Suprapubic skin (tissue), 4 donors: Measurements from ENCODE around the gene RPL21. TPM values are rescaled to one million over a fixed set of nuclear protein-coding genes. Genes with fewer than 3 reads are reported as not detected.

ENCODE experiments used
- DNase-seq, 2 donors: peaks; one replicate each; pipeline ENCODE4 v3.0.0-alpha.2; 2019; ENCODE audit warnings: low spot score in 2 of 2
- H3K27ac ChIP-seq: fragments of 200-600 bp; sonication (generic); one replicate; pipeline ENCODE4 v1.5.1; 2019
- H3K27me3 ChIP-seq: fragments of 200-600 bp; sonication (generic); one replicate; pipeline ENCODE4 v1.5.1; 2019
- H3K36me3 ChIP-seq: fragments of 200-600 bp; sonication (generic); one replicate; pipeline ENCODE4 v1.5.1; 2019
- H3K4me1 ChIP-seq: fragments of 200-600 bp; sonication (generic); one replicate; pipeline ENCODE4 v1.5.1; 2019
- H3K4me3 ChIP-seq: fragments of 200-600 bp; sonication (generic); one replicate; pipeline ENCODE4 v1.5.1; 2019; ENCODE audit warnings: mild to moderate bottlenecking
- H3K9me3 ChIP-seq: fragments of 200-600 bp; sonication (generic); one replicate; pipeline ENCODE4 v1.5.1; 2019
- CTCF ChIP-seq, 2 donors: fragments of 200-600 bp in 1 of 2; fragments of 450-650 bp in 1 of 2; sonication (generic) in 1 of 2; IDR thresholded peaks; one replicate each; pipeline ENCODE4 v1.5.1; 2016 to 2019; ENCODE audit warnings: antibody characterized with exemption in 2 of 2, mild to moderate bottlenecking in 1 of 2, moderate library complexity in 1 of 2
- EP300 ChIP-seq: sonication (generic); formaldehyde crosslinking; IDR thresholded peaks from one replicate; pipeline ENCODE4 v1.6.1; 2017; ENCODE audit warnings: antibody characterized with exemption
- POLR2A ChIP-seq, 2 donors: fragments of 450-650 bp; IDR thresholded peaks; one replicate each; pipeline ENCODE4 v1.6.1; 2017; ENCODE audit warnings: antibody characterized with exemption in 2 of 2, mild to moderate bottlenecking in 2 of 2, moderate library complexity in 2 of 2
- POLR2AphosphoS5 ChIP-seq, 3 donors: sonication (generic); formaldehyde crosslinking; IDR thresholded peaks; one replicate each; pipeline ENCODE4 v1.6.1; 2017; ENCODE audit warnings: antibody characterized with exemption in 3 of 3
- WGBS: methylation state at CpG from one replicate; pipeline ENCODE4 v1.1.5; 2018; 5-methylcytosine and 5-hydroxymethylcytosine counted together
- total RNA-seq, 4 donors: library from RNA; depleted of rRNA; stranded (reverse); fragments of >200 nt; gene quantifications; one replicate each; pipeline ENCODE4 v1.1.0, GENCODE V29; 2016

The RPL21 gene
- total RNA-seq, 4 donors from 2014 or later = 337 to 951 (median 832) TPM

GRCh38 chr13:27280009-27280656, 28.8 kb downstream of the RPL21 start:
- no peak for DNase-seq
- H3K27ac ChIP-seq = no peak overlapping the region
- TF ChIP-seq EP300 (no peak), CTCF (IDR thresholded peaks at IDR 0.05) (no peak), POLR2AphosphoS5 (IDR thresholded peaks at IDR 0.05) (no peak), POLR2A (IDR thresholded peaks at IDR 0.05) (no peak)
- no peaks in the 10 kb centered on the region for H3K9me3 ChIP-seq
- 66% methylated on average over 4 of the region's 5 CpGs for WGBS
- H3K4me1 ChIP-seq = no peaks in the 10 kb centered on the region
- H3K36me3 ChIP-seq = no peaks in the 10 kb centered on the region
- H3K27me3 ChIP-seq = no peaks in the 10 kb centered on the region
- no peak overlapping the region for H3K4me3 ChIP-seq

DNA sequence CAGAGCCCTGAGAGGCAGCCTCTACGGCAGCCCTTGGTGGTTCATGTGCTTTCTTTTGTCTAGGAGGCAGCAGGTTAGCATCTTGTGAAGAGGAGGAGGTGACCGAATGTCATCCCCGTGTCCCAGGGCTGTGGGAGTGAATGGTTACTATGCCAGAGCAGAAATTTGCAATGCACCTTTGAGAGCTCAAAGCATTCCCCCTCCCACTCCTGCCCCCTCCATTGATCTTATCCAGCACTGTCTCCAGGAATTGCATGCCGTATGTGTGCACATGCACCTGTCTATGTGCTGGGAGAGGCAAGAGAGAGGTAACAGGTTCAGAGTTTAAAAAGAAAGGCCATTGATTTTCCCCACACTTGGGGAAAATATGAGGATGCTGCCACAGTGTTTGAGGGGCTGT, 29.5 kb downstream of the RPL21 start:
- no peak for TF ChIP-seq CTCF (IDR thresholded peaks at IDR 0.05)
- TF ChIP-seq EP300 = no peak
- H3K36me3 ChIP-seq = no peaks in the 10 kb centered on the region
- 68% methylated on average over 4 of the region's 4 CpGs for WGBS
- no peaks in the 10 kb centered on the region for H3K9me3 ChIP-seq
- H3K4me1 ChIP-seq = no peaks in the 10 kb centered on the region
- no peak overlapping the region for H3K4me3 ChIP-seq
- H3K27ac ChIP-seq = no peak overlapping the region
- no peaks in the 10 kb centered on the region for H3K27me3 ChIP-seq
- no peak for DNase-seq

DNA sequence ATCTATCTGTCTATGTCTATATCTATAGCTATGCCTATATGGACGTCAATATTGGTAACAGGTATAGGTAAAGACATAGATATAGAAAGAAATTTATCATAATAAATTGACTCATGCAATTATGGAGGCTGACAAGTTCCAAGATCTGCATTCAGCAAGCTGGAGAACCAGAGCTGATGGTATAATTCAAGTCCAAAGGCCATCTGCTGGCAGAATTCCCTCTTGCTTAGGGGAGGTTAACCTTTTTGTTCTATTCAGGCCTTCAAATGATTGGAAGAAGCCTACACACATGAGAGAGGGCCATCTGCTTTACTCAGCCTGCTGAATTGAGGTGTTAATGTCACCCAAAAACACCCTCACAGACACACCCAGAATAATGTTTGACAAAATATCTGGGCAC, 30.1 kb downstream of the RPL21 start:
- H3K4me3 ChIP-seq = no peak overlapping the region
- DNase-seq = no peak
- no peaks in the 10 kb centered on the region for H3K4me1 ChIP-seq
- no peak overlapping the region for H3K27ac ChIP-seq
- TF ChIP-seq EP300 (no peak), CTCF (IDR thresholded peaks at IDR 0.05) (no peak), POLR2AphosphoS5 (IDR thresholded peaks at IDR 0.05) (no peak), POLR2A (IDR thresholded peaks at IDR 0.05) (no peak)
- H3K36me3 ChIP-seq = no peaks in the 10 kb centered on the region
- 78% methylated on average over 1 of the region's 1 CpG for WGBS
- H3K9me3 ChIP-seq = no peaks in the 10 kb centered on the region
- no peaks in the 10 kb centered on the region for H3K27me3 ChIP-seq

DNA sequence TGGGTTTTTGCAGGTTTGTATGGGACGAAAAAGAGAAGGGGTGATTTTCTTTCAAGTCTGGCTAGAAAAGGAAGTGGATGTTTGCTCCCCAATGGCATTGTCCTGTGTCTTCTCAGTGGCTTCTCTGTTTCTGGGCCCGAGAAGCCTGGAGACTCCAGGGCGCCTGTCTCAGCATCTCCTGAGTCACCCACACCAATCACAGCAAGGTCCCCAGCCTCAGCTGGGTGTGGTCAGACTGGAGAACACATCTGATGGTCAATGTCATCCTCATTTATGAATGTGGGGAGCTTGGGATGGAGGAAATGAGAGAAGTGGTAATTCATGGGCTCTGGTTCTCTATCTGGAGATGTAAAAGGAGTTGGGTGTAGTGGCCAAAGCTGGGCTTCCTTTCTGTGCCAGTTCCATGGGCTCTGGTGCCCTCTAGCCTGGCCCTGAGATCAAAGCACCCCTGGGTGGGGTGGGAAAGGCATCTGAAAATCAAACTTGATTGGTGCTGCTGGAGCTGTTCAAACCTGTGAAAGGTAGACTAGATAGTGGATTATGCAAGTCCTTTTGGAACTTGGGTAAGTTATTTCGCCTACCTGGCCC, 32.6 kb downstream of the RPL21 start:
- Histone ChIP-seq H3K27ac (no peak overlapping the region), H3K4me1 (no peaks in the 10 kb centered on the region), H3K4me3 (no peak overlapping the region), H3K36me3 (no peaks in the 10 kb centered on the region), H3K27me3 (no peaks in the 10 kb centered on the region), H3K9me3 (no peaks in the 10 kb centered on the region)
- no peak for TF ChIP-seq POLR2AphosphoS5 (IDR thresholded peaks at IDR 0.05)
- no peak for TF ChIP-seq POLR2A (IDR thresholded peaks at IDR 0.05)
- TF ChIP-seq CTCF (IDR thresholded peaks at IDR 0.05) = peak in 1 of 2 donors; percentile 10
- TF ChIP-seq EP300 = no peak
- WGBS = 80% methylated on average over 4 of the region's 4 CpGs
- DNase-seq = no peak

DNA sequence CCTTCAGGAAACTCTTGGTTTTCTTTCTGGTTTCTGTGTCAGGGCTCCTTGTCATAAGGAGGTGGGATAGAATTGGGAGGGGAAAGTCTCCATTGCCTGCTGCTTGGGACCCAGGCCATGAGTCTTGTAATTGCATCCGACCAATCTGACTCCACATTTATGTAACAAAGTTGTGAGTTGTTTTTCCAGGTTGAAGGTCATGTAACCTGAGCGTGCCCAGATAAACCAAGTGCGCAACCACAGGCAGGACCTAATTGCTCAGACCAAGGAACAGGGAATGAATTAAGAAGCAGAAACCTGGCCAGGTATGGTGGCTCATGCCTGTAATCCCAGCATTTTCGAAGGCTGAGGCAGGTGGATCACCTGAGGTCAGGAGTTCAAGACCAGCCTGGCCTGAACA, 37.0 kb downstream of the RPL21 start:
- Histone ChIP-seq H3K4me3 (no peak overlapping the region), H3K36me3 (no peaks in the 10 kb centered on the region), H3K4me1 (no peaks in the 10 kb centered on the region), H3K27ac (no peak overlapping the region), H3K27me3 (no peaks in the 10 kb centered on the region), H3K9me3 (no peaks in the 10 kb centered on the region)
- peak in 1 of 2 donors; percentile 31 for DNase-seq
- TF ChIP-seq CTCF (IDR thresholded peaks at IDR 0.05) (no peak), POLR2AphosphoS5 (IDR thresholded peaks at IDR 0.05) (no peak), POLR2A (IDR thresholded peaks at IDR 0.05) (no peak), EP300 (no peak)
- 84% methylated on average over 4 of the region's 4 CpGs for WGBS
